ENCODE results near the gene CSNK1G1.
"Not testable (repeated sequence)": the region's sequence is repeated elsewhere in the genome, so short reads cannot be mapped to it uniquely, and the experiment has no call there.

- TF ChIP-seq POLR2A (IDR thresholded peaks at IDR 0.05; ENCODE audit: low read depth, low read length); CTCF (conservative IDR thresholded peaks at IDR 0.05; ENCODE audit: low read depth, low read length): not testable (repeated sequence)
Observed at GRCh38 chr15:64120322-64120721, 235.7 kb downstream of the CSNK1G1 start.
